ENCODE results near the gene BTNL8. TPM values are rescaled to one million over a fixed set of nuclear protein-coding genes. Genes with fewer than 3 reads are reported as not detected.

BTNL8 gene
- total RNA-seq, 4 donors from 2014 or later: not detected

DNA sequence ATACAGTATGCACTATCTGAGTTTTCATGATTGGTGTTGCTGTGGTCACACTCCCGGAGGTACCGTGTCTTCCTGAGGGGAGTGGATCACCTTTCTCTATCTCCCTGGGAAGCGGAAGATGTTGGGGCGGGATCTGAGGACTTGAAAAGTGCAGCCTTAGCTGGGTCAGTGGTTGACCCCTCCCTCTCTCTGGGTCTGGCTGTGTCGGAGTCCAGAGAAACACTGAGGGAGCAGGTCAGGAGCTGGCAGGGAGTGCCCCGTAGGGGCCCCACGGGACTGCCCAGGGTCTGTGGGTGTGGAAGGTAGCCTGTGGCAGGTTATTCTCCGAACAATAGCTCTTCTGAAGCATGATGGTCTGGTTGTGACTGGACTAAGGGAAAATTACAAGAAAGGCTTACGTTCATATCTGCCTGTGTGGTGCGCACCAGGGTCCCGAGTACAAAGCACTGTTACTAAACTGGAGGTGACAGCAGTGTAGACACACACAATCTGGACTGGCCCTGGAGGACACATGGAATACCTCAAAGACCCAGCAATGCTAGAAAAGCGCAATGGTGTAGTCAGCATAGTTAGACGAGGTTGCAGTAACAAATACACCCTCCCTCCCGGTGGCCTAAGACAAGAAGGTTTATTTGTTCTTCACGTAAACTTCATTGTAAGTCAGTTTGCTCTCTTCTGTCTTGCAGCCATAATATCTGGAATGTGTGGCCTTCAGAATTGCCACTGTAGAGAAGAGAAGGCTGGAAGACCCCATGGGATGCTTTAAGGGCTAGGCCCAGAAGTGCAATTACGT, 28.5 kb upstream of the BTNL8 start:
- Histone ChIP-seq H3K4me1 (peaks cover 0 to 13% (median 0%) of the 10 kb centered on the region in 4 donors), H3K9me3 (no peaks in the 10 kb centered on the region), H3K36me3 (no peaks in the 10 kb centered on the region), H3K4me3 (no peak overlapping the region), H3K27ac (peak overlapping the region in 2 of 4 donors; percentile 35 to 75), H3K27me3 (no peaks in the 10 kb centered on the region)
- no peak for DNase-seq (ENCODE audit: low spot score in 2 of 2)
- 69 to 71% methylated on average over 16 of the region's 16 CpGs for WGBS, 2 donors
- TF ChIP-seq POLR2A (IDR thresholded peaks at IDR 0.05) (no peak), EP300 (IDR thresholded peaks at IDR 0.05) (no peak)
- TF ChIP-seq, protein P1, sequence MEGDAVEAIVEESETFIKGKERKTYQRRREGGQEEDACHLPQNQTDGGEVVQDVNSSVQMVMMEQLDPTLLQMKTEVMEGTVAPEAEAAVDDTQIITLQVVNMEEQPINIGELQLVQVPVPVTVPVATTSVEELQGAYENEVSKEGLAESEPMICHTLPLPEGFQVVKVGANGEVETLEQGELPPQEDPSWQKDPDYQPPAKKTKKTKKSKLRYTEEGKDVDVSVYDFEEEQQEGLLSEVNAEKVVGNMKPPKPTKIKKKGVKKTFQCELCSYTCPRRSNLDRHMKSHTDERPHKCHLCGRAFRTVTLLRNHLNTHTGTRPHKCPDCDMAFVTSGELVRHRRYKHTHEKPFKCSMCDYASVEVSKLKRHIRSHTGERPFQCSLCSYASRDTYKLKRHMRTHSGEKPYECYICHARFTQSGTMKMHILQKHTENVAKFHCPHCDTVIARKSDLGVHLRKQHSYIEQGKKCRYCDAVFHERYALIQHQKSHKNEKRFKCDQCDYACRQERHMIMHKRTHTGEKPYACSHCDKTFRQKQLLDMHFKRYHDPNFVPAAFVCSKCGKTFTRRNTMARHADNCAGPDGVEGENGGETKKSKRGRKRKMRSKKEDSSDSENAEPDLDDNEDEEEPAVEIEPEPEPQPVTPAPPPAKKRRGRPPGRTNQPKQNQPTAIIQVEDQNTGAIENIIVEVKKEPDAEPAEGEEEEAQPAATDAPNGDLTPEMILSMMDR (IDR thresholded peaks at IDR 0.05): no peak

DNA sequence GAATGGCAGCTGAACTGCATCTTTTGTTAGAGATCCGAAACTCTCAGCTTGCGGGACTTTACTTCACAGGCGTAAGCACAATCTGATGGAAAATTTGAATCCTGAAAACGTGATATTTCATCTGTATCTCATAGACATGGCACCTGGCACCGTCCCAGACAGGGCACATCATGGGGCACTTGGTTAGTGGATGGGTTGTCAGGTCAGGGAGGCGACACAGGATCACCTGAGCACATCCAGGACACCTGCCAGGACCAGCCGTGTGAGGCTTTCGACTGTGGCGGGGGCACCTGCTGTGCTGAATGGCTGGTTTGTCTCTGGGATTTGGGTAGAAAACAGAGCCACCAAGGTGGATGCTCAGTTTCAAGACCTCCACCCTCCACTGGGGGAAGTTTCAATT, 26.5 kb upstream of the BTNL8 start:
- H3K4me1 ChIP-seq: peaks cover 0 to 13% (median 0%) of the 10 kb centered on the region in 4 donors
- H3K4me3 ChIP-seq: no peak overlapping the region
- H3K27ac ChIP-seq: no peak overlapping the region
- WGBS, 2 donors: 77 to 79% methylated on average over 9 of the region's 9 CpGs
- H3K27me3 ChIP-seq: no peaks in the 10 kb centered on the region
- H3K9me3 ChIP-seq: no peaks in the 10 kb centered on the region
- TF ChIP-seq, protein P1 (IDR thresholded peaks at IDR 0.05): no peak
- TF ChIP-seq POLR2A (IDR thresholded peaks at IDR 0.05) (no peak), EP300 (IDR thresholded peaks at IDR 0.05) (no peak)
- no peak for DNase-seq (ENCODE audit: low spot score in 2 of 2)
- H3K36me3 ChIP-seq: no peaks in the 10 kb centered on the region

DNA sequence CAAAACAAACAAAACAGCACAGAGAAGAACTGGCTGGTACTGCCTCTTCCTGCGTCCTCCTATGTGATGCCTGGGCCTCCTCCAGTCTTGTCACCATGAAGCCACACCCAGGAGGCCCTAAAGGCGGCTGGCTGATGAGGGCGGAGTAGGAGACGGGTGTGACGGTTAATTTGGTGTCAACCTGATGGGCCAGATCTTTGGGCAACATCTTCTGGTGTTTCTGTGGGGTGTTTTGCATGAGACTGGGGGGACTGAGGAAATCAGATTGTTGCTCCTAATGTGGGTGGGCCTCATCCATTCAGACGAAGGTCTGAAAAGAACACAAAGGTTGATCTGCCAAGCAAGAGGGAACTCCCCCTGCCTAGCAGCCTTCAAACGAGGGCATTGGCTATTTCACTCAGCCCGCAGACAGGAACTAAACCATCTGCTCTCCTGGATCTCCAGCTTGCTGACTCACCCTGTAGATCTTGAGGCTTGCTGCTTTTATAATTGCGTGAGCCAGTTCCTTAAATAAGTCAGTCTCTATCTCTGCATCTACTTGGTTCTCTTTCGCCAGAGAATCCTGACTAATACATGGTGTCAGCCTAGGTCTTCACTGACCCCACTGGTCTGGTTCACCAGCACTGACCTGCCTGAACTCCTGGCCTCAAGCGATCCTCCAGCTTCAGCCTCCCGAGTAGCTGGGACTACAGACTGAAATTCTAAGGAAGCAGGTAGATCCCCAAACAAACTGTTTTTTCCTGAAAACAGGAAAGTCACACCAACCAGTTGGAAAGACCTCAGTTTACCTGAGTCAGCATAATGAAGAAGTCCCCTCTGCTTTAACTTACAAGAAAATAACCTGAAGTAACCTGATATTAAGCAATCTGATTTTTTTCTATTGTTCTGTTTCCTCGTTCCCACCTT, 25.1 kb upstream of the BTNL8 start:
- Histone ChIP-seq H3K36me3 (no peaks in the 10 kb centered on the region), H3K4me1 (peaks cover 0 to 11% (median 0%) of the 10 kb centered on the region in 4 donors), H3K27ac (no peak overlapping the region), H3K4me3 (no peak overlapping the region), H3K27me3 (no peaks in the 10 kb centered on the region), H3K9me3 (no peaks in the 10 kb centered on the region)
- no peak for TF ChIP-seq POLR2A (IDR thresholded peaks at IDR 0.05)
- TF ChIP-seq, protein P1 (IDR thresholded peaks at IDR 0.05): no peak
- no peak for TF ChIP-seq EP300 (IDR thresholded peaks at IDR 0.05)
- WGBS, 2 donors: 69 to 73% methylated on average over 13 of the region's 13 CpGs
- no peak for DNase-seq (ENCODE audit: low spot score in 2 of 2)

DNA sequence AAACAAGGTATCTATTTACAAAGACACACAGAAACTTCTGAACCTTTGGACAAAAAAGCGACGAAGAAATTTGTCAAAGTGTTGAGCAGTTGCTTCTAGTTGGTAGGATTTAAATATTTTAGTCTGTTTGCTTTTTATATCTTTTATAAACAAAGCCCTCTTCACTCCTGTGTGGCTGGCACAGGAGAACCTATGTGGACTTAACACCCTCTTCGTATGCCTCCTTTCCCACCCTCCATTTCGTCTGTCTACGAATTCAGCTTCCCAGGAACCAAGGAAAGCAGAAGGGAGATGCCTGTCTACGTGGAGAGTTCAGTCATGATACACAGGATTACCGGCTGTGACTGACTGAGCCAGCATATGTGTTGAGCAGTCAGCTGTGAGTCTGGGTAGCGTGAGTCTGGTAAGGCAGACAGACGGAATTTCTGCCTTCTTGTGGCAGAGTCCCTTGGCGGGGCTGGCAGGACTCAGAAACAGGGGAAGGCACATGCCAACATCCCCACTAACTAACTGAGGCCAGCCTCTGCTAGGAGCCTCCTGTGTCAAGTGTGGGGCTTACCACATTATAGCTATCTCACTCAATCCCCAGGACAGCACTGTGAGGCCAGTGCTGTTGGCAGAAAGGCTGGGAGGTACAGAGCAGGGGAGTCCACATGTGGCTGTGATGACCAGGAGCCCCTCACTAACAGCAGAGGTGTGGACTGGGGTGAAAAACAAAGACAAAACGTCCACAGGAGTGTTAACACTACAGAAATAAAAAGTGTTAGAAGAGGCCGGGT, 24.0 kb upstream of the BTNL8 start:
- DNase-seq (ENCODE audit: low spot score in 2 of 2): no peak

More for the DNA sequence above, 24.0 kb upstream of the BTNL8 start:
- Histone ChIP-seq H3K27me3 (no peaks in the 10 kb centered on the region), H3K4me1 (peaks cover 0 to 1% (median 0%) of the 10 kb centered on the region in 4 donors), H3K36me3 (no peaks in the 10 kb centered on the region), H3K9me3 (no peaks in the 10 kb centered on the region), H3K4me3 (no peak overlapping the region), H3K27ac (no peak overlapping the region)
- 69 to 82% methylated on average over 12 of the region's 12 CpGs for WGBS, 2 donors
- TF ChIP-seq POLR2A (IDR thresholded peaks at IDR 0.05) (no peak), EP300 (IDR thresholded peaks at IDR 0.05) (no peak)
- TF ChIP-seq, protein P1 (IDR thresholded peaks at IDR 0.05): no peak

Data from tibial nerve (tissue), 4 donors.